Measurements from ENCODE around the gene ELOVL7.
"Not testable (repeated sequence)": the region's sequence is repeated elsewhere in the genome, so short reads cannot be mapped to it uniquely, and the experiment has no call there.

Gene ELOVL7

GRCh38 chr5:60719329-60719728, 124.7 kb downstream of the ELOVL7 start:
- no peak for DNase-seq (ENCODE audit: extremely low read depth in 1 of 2, low read depth in 1 of 2)

DNA sequence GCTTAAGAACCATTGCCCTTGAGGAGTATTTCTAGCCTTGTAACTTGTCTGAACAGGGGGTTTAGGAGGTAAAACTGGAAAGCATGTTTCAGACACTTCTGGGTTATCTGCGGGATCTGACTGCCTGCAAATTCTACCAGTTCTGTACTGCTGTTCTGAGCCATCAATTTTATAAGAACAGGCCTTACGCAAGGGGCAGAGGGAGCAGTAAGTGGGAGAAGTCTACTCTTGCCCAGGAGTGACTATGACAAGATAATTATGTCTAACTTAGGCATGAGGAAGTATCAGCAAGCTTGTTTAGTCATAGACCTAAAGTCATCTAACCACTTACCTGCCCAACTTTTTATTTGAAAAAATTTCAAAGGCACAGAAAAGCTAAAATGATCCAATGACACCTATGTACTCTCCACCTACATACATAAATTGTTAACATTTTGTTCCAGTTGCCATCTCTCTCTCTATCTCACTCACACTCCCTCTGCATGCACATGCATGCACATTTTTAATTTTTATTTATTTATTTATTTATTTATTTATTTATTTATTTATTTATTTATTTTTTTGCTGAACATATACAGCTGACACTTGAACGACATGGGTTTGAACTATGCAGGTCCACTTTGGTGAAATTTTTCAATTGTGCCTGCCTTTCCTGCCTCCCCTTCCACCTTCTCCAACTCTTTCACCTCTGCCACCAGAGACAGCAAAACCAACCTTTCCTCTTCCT, 125.7 kb downstream of the ELOVL7 start:
- no peak for DNase-seq (ENCODE audit: extremely low read depth in 1 of 2, low read depth in 1 of 2)

DNA sequence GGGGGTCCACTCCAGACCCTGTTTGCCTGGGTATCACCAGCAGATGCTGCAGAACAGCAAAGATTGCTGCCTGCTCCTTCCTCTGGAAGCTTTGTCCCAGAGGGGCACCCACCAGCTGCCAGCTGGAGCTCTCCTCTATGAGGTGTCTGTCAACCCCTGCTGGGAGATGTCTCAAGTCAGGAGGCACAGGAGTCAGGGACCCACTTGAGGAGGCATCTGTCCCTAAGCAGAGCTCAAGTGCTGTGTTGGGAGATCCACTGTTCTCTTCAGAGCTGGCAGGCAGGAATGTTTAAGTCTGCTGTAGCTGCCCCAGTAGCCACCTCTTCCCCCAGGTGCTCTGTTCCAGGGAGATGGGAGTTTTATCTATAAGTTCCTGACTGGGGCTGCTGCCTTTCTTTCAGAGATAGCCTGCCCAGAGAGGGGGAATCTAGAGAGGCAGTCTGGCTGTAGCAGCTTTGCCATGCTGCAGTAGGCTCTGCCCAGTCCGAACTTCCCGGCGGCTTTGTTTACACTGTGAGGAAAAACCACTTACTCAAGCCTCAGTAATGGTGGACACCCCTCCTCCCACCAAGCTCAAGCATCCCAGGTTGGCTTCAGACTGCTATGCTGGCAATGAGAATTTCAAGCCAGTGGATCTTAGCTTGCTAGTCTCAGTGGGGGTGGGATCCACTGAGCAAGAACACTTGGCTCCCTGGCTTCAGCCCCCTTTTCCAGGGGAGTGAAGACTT, 128.7 kb downstream of the ELOVL7 start:
- DNase-seq (ENCODE audit: extremely low read depth in 1 of 2, low read depth in 1 of 2): not testable (repeated sequence)

GRCh38 chr5:60712950-60713349, 131.1 kb downstream of the ELOVL7 start:
- no peak for DNase-seq (ENCODE audit: extremely low read depth in 1 of 2, low read depth in 1 of 2)

DNA sequence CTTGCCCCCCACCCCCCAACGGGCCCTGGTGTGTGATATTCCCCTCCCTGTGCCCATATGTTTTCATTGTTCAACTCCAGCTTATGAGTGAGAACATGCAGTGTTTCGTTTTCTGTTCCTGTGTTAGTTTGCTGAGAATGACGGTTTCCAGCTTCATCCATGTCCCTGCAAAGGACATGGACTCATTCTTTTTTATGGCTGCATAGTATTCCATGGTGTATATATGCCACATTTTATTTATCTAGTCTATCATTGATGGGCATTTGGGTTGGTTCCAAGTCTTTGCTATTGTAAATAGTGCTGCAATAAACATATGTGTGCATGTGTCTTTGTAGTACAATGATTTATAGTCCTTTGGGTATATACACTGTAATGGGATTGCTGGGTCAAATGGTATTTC, 132.2 kb downstream of the ELOVL7 start:
- not testable (repeated sequence) for DNase-seq (ENCODE audit: extremely low read depth in 1 of 2, low read depth in 1 of 2)

DNA sequence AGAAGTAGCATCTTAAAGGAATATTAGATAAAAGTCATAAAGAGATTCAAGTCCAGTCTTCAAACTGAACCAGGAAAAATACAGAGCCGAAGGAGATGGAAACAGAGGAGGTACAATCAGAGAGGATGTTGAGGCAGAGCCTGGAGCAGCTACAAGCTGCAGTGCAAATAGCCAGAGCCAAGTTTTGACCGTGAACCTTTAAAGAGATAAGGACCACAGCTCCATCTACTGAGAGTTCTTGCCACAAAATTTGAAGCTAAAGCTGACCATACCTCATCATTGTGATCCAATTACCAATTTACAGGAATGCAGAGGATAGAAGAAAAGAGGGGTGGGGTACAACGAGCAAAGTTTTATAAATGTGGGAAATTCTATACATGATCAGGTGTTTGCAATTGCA, 133.7 kb downstream of the ELOVL7 start:
- DNase-seq (ENCODE audit: extremely low read depth in 1 of 2, low read depth in 1 of 2): no peak

GRCh38 chr5:60705144-60705543, 138.9 kb downstream of the ELOVL7 start:
- DNase-seq (ENCODE audit: extremely low read depth in 1 of 2, low read depth in 1 of 2): no peak

GRCh38 chr5:60703944-60704343, 140.1 kb downstream of the ELOVL7 start:
- no peak for DNase-seq (ENCODE audit: extremely low read depth in 1 of 2, low read depth in 1 of 2)

Data from stimulated activated CD8-positive, alpha-beta memory T cell treated with anti-CD3 and anti-CD28 coated beads, Interleukin-7, amount 100 ng/mL, for 48 hours (primary cell).